HG03108 (cell line): ENCODE measurements around the gene GNL1.
"Not testable (repeated sequence)": the region's sequence is repeated elsewhere in the genome, so short reads cannot be mapped to it uniquely, and the experiment has no call there.

Source experiments
- ATAC-seq: cut with Tn5 transposase; IDR thresholded peaks from one replicate; pipeline ENCODE4 v1.9.1; 2021; ENCODE audit warnings: moderate library complexity; ENCODE audit not compliant: unreplicated experiment

The GNL1 gene

GRCh38 chr6:30533460-30534294 is 22.6 kb downstream of the GNL1 start:
- ATAC-seq, result no peak

GRCh38 chr6:30530014-30530413 is 26.3 kb downstream of the GNL1 start:
- no peak for ATAC-seq

GRCh38 chr6:30529349-30529875 is 26.9 kb downstream of the GNL1 start:
- peak; percentile 35 for ATAC-seq

GRCh38 chr6:30526444-30526843 is 29.8 kb downstream of the GNL1 start:
- ATAC-seq, result not testable (repeated sequence)

- ATAC-seq, result not testable (repeated sequence)
Observed at GRCh38 chr6:30521952-30522351, 34.3 kb downstream of the GNL1 start.

- ATAC-seq, result not testable (repeated sequence)
Observed at GRCh38 chr6:30521082-30521481, 35.2 kb downstream of the GNL1 start.

- ATAC-seq, result no peak
Observed at GRCh38 chr6:30520522-30520921, 35.8 kb downstream of the GNL1 start.

GRCh38 chr6:30518505-30519145 is 37.7 kb downstream of the GNL1 start:
- not testable (repeated sequence) for ATAC-seq

GRCh38 chr6:30517767-30518504 is 38.4 kb downstream of the GNL1 start:
- ATAC-seq, result not testable (repeated sequence)

- not testable (repeated sequence) for ATAC-seq
Observed at GRCh38 chr6:30516754-30517076, 39.6 kb downstream of the GNL1 start.

- ATAC-seq, result peak; percentile 77
Observed at GRCh38 chr6:30515944-30516753, 40.1 kb downstream of the GNL1 start.

GRCh38 chr6:30515106-30515505 is 41.2 kb downstream of the GNL1 start:
- ATAC-seq, result no peak

GRCh38 chr6:30513451-30513850 is 42.8 kb downstream of the GNL1 start:
- ATAC-seq, result no peak

GRCh38 chr6:30511169-30511546 is 45.1 kb downstream of the GNL1 start:
- ATAC-seq, result no peak

- ATAC-seq, result no peak
Observed at GRCh38 chr6:30510419-30511168, 45.7 kb downstream of the GNL1 start.

- no peak for ATAC-seq
Observed at GRCh38 chr6:30508890-30509736, 47.2 kb downstream of the GNL1 start.

GRCh38 chr6:30507849-30508827 is 48.2 kb downstream of the GNL1 start:
- no peak for ATAC-seq
